SK-N-SH (cell line): ENCODE results near the gene KSR2.

Experiments used
- GABPA ChIP-seq: IDR thresholded peaks from 2 replicates; pipeline ENCODE4 v1.4.0; 2012; ENCODE audit warnings: low read depth, mild to moderate bottlenecking
- MEF2A ChIP-seq: IDR thresholded peaks from 2 replicates; pipeline ENCODE4 v1.4.0; 2012; ENCODE audit warnings: low read depth, borderline replicate concordance
- RXRA ChIP-seq: IDR thresholded peaks from 2 replicates; pipeline ENCODE4 v1.4.0; 2012; ENCODE audit warnings: low read depth, mild to moderate bottlenecking, borderline replicate concordance
- TCF12 ChIP-seq: IDR thresholded peaks from 2 replicates; pipeline ENCODE4 v1.4.0; 2012
- YY1 ChIP-seq: IDR thresholded peaks from 2 replicates; pipeline ENCODE4 v1.4.0; 2012; ENCODE audit warnings: low read depth, mild to moderate bottlenecking
- TF ChIP-seq, protein P1 (sequence below): fragments of 200-600 bp; sonication (generic); IDR thresholded peaks from 2 replicates; pipeline ENCODE4 v1.6.1; 2017; ENCODE audit warnings: antibody characterized with exemption, mild to moderate bottlenecking, moderate library complexity

DNA sequence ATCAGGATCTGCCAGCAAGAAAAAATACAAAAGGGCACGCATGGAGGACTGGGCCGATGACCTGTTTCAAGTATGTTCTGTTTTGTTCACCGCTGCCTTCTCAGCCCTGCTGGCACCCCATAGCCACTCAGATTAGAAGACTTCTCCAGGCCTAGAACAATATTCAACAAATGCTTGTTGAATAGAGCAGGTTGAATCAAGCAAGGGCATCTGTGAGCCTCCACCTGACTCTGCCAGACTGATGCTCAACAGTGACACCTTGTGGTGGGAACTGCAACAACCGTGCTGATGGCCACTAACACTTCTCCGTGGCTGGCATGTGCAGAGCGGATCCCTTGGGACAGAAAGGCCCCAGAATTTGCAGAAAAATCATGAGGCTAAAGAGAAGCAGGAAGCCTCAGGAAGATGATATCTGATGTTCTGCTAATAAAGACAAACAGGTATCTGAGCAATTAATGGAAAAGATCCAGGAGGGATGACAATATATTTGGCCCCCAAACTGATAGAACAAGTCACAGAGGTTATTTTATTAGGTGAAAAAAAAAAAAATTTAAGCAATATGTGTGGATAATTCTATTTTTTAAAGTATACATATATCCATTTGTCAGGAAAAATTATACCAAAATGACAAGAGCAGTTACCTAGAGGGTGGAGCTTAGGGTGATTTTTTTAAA is 114.3 kb downstream of the KSR2 start:
- no peak for TF ChIP-seq TCF12
- no peak for TF ChIP-seq MEF2A
- no peak for TF ChIP-seq YY1
- no peak for TF ChIP-seq RXRA
- TF ChIP-seq, protein P1, sequence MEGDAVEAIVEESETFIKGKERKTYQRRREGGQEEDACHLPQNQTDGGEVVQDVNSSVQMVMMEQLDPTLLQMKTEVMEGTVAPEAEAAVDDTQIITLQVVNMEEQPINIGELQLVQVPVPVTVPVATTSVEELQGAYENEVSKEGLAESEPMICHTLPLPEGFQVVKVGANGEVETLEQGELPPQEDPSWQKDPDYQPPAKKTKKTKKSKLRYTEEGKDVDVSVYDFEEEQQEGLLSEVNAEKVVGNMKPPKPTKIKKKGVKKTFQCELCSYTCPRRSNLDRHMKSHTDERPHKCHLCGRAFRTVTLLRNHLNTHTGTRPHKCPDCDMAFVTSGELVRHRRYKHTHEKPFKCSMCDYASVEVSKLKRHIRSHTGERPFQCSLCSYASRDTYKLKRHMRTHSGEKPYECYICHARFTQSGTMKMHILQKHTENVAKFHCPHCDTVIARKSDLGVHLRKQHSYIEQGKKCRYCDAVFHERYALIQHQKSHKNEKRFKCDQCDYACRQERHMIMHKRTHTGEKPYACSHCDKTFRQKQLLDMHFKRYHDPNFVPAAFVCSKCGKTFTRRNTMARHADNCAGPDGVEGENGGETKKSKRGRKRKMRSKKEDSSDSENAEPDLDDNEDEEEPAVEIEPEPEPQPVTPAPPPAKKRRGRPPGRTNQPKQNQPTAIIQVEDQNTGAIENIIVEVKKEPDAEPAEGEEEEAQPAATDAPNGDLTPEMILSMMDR: peak; percentile 62
- TF ChIP-seq GABPA: no peak
